IPS-NIHi11 (cell line): ENCODE data around the gene SHROOM3.
A peak's percentile ranks its signal among the peaks of the same experiment; 100 is the strongest.

Experiments
- DNase-seq: peaks from one replicate; pipeline ENCODE4 v3.0.0; 2012; ENCODE audit warnings: mixed read lengths, low spot score

The SHROOM3 gene

GRCh38 chr4:76543378-76543777 lies 108.3 kb downstream of the SHROOM3 start:
- DNase-seq = no peak

GRCh38 chr4:76544725-76545124 lies 109.7 kb downstream of the SHROOM3 start:
- no peak for DNase-seq

GRCh38 chr4:76545226-76545884 lies 110.3 kb downstream of the SHROOM3 start:
- DNase-seq = no peak

- DNase-seq = no peak
Measured at GRCh38 chr4:76546327-76546726, 111.3 kb downstream of the SHROOM3 start.

GRCh38 chr4:76546759-76547742 lies 112.0 kb downstream of the SHROOM3 start:
- peak; percentile 33 for DNase-seq

GRCh38 chr4:76548704-76549103 lies 113.7 kb downstream of the SHROOM3 start:
- no peak for DNase-seq

GRCh38 chr4:76549765-76550164 lies 114.7 kb downstream of the SHROOM3 start:
- DNase-seq = no peak

GRCh38 chr4:76550966-76551780 lies 116.1 kb downstream of the SHROOM3 start:
- no peak for DNase-seq

GRCh38 chr4:76554630-76555029 lies 119.6 kb downstream of the SHROOM3 start:
- DNase-seq = no peak

GRCh38 chr4:76556452-76556851 lies 121.4 kb downstream of the SHROOM3 start:
- no peak for DNase-seq

GRCh38 chr4:76558396-76559235 lies 123.6 kb downstream of the SHROOM3 start:
- DNase-seq = peak; percentile 44

GRCh38 chr4:76559236-76560071 lies 124.4 kb downstream of the SHROOM3 start:
- peak; percentile 46 for DNase-seq

GRCh38 chr4:76562161-76562560 lies 127.1 kb downstream of the SHROOM3 start:
- DNase-seq = no peak

- no peak for DNase-seq
Measured at GRCh38 chr4:76562836-76563453, 127.9 kb downstream of the SHROOM3 start.

GRCh38 chr4:76563454-76564122 lies 128.6 kb downstream of the SHROOM3 start:
- DNase-seq = no peak

- DNase-seq = no peak
Measured at GRCh38 chr4:76564123-76564915, 129.3 kb downstream of the SHROOM3 start.

- DNase-seq = no peak
Measured at GRCh38 chr4:76568262-76568661, 133.2 kb downstream of the SHROOM3 start.

GRCh38 chr4:76569225-76569624 lies 134.2 kb downstream of the SHROOM3 start:
- DNase-seq = no peak

GRCh38 chr4:76569706-76570105 lies 134.7 kb downstream of the SHROOM3 start:
- no peak for DNase-seq
